ENCODE results near the gene AP5M1.
"Not testable (repeated sequence)": the region's sequence is repeated elsewhere in the genome, so short reads cannot be mapped to it uniquely, and the experiment has no call there.

The AP5M1 gene

DNA sequence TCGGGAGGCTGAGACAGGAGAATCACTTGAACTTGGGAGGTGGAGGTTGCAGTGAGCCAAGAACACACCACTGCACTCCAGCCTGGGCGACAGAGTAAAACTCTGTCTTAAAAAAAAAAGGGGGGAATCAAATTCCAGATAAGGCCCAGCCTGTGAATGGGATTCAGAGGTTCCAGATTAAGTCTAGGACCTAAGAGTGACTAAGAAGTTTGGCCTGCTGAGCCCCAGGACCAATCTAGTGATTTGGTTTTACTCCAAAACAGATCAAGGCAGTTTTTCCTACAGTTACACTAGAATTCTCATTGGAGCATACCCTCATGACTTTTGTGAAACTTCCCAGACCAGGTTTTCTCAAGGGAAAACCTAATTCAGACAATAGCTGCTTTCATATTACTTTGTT lies 22.8 kb upstream of the AP5M1 start:
- no peak for DNase-seq (ENCODE audit: low spot score)
- Histone ChIP-seq H3K4me3 (no peak overlapping the region), H3K27ac (no peak overlapping the region)
- TF ChIP-seq, protein P1, sequence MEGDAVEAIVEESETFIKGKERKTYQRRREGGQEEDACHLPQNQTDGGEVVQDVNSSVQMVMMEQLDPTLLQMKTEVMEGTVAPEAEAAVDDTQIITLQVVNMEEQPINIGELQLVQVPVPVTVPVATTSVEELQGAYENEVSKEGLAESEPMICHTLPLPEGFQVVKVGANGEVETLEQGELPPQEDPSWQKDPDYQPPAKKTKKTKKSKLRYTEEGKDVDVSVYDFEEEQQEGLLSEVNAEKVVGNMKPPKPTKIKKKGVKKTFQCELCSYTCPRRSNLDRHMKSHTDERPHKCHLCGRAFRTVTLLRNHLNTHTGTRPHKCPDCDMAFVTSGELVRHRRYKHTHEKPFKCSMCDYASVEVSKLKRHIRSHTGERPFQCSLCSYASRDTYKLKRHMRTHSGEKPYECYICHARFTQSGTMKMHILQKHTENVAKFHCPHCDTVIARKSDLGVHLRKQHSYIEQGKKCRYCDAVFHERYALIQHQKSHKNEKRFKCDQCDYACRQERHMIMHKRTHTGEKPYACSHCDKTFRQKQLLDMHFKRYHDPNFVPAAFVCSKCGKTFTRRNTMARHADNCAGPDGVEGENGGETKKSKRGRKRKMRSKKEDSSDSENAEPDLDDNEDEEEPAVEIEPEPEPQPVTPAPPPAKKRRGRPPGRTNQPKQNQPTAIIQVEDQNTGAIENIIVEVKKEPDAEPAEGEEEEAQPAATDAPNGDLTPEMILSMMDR (IDR thresholded peaks at IDR 0.05): no peak

DNA sequence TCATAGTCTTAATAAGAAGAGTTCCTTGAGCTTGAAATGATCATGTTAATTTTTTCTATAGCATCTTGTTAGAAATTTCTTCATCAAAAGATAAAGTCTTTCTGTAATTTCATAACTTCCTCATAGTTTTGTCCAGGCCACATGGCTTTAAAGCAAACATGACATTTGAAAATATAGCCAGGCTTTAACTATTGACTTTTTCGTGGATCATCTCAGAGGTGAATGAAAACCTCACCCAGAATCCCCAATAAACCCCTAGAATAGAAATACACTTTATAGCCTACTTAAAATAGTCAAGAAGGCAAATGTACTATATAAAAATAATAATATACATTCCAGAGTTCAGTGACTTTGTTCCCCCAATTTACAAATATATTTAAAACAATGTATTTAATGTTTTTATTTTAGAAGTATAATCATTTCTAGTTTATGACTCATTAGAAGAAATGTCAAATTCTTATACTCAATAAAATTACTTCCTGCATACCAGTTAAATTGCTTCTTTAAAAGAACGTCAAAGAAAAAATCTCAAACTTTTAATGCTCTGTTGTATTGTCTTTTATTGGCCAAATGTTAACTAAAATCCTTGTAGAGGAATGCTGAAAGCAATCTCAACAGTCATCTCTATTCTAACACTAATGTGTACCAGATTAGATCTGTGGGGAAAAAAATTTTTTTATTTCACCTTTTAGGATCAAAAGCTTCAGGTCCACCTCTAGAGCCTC lies 21.7 kb upstream of the AP5M1 start:
- H3K27ac ChIP-seq: no peak overlapping the region
- no peak for DNase-seq (ENCODE audit: low spot score)
- H3K4me3 ChIP-seq: no peak overlapping the region
- TF ChIP-seq, protein P1 (IDR thresholded peaks at IDR 0.05): no peak

DNA sequence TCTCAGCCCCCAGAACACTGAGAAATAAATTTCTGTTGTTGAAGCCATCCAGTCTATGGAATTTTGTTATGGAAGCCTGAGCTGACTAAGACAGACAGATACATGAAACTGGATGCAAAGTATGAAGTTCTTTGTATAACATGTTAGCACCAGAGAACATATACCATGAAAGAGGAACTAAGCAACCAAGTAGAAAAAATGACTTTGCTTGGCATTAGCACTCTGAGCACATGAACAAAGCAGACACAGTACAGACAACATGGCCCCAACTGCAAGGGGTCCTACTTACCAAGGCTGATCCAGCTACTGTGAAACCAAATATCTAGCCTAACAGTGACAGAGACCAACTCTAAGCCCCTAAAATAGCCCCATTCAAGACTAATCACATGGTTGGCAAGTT lies 13.9 kb upstream of the AP5M1 start:
- Histone ChIP-seq H3K27ac (no peak overlapping the region), H3K4me3 (no peak overlapping the region)
- TF ChIP-seq, protein P1 (IDR thresholded peaks at IDR 0.05): no peak
- no peak for DNase-seq (ENCODE audit: low spot score)

DNA sequence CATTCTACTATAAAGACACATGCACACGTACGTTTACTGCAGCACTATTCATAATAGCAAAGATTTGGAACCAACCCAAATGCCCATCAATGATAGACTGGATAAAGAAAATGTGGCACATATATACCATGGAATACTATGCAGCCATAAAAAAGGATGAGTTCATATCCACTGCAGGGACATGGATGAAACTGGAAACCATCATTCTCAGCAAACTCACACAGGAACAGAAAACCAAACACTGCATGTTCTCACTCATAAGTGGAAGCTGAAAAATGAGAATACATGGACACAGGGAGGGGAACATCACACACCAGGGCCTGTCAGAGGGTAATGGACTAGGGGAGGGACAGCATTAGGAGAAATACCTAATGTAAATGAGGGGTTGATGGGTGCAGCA lies 10.6 kb upstream of the AP5M1 start:
- H3K27ac ChIP-seq; DNase-seq (ENCODE audit: low spot score); H3K4me3 ChIP-seq: not testable (repeated sequence)

DNA sequence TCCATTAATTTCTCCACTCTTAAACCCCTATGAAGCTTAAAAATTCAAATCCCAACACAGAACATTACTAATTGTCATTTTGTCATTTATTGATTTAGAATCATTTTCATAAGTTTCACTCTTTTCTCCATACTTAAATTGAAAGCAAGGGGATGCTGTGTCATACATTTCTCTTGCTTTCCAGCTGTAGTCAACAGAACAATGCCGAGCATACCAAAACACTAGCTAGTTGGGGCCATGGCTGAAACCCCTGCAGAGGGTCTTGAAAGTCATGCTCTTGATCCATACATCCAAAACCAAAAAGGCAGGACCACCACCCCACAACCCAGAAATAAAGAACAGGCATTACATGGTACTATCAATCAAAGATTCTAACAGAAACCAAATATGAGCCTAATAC lies 9.1 kb upstream of the AP5M1 start:
- Histone ChIP-seq H3K4me3 (no peak overlapping the region), H3K27ac (no peak overlapping the region)
- TF ChIP-seq, protein P1 (IDR thresholded peaks at IDR 0.05): no peak
- no peak for DNase-seq (ENCODE audit: low spot score)

DNA sequence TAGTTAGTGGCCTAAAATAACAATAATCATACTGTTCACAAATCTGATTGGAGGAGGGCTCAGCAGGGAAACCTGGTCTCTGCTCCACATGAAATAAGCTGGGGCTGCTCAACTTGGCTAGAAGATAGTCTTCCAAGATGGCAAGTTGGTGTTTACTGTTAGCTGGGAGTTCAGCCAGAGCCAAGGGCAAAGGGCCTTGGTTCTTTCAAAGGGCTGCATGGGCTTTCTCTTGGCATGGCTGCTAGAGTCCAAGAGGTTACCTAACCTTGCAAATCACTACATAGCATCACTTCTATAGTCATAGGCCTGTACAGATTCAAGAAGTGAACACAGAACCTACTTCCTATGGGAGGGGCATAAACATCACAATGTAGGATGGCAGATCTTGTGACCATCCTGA lies 7.2 kb upstream of the AP5M1 start:
- TF ChIP-seq, protein P1 (IDR thresholded peaks at IDR 0.05): no peak
- Histone ChIP-seq H3K4me3 (no peak overlapping the region), H3K27ac (no peak overlapping the region)
- DNase-seq (ENCODE audit: low spot score): no peak

DNA sequence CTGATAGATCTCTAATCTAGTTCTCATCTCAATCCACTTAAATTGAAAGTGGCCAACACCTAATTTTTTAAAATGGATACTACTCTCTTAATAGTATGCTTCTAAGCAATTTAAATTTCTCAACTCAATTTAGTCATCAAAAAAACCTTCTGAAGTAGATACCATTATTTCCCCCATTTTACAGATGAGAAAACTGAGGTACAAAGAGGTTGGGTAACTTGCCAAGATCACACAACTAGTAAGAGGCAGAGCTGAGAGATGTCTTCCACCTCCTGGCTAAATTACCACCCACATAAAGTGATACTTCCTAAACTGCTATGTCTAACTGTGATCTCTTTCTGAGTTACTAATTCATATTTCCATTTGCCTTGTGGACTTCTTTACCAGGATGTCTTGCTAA lies 6.7 kb upstream of the AP5M1 start:
- Histone ChIP-seq H3K27ac (no peak overlapping the region), H3K4me3 (no peak overlapping the region)
- TF ChIP-seq, protein P1 (IDR thresholded peaks at IDR 0.05): no peak
- DNase-seq (ENCODE audit: low spot score): no peak

Data from coronary artery (tissue), 2 donors.